Measurements from ENCODE around the gene SIN3A.
"Not testable (repeated sequence)": the region's sequence is repeated elsewhere in the genome, so short reads cannot be mapped to it uniquely, and the experiment has no call there.

The SIN3A gene

DNA sequence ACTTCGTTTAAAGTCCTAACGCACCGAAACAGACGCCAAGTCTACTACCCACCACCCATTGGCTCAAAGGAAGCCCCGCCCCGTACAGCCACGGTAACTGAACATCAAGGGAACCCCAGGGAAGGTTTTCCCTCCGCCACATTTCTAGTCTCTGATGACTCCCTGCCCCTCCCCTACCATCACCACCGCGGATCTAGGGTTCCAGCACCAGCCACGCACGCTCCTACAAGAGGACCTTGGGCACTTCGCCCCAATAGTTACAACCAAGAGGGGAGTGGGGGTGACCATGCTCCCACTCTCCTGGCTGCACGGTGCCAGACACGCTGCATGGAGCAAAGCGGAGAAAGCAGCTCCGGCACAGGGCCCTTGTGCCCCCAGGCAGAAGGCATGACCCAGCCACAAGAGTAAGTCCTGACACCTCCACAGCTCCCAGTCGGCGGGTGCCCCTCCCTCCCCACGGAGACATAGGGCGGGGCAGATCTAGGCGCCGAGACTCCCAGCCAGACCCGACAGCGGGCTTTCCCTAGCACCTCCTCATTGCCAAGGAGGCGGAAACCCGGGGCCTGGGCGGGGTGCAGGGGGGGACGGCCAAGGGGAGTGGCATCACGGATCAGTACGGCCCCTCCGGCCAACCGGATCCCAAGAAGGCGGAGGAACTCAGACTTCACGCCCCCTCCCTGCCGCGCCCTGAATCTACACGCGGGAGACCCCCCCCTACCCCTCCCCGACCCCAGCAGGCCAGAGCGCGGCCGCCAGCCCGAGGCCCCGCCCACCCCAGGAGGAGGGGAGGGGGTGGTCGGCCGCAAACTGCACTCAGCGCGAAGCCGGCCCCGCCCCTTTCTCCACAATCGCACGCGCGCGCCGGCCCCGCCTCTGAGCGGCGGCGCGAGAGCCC is 936 bp downstream of the SIN3A start:
- FAIRE-seq, result peak; percentile 40
- DNase-seq (ENCODE audit: low spot score), result peak; percentile 91

- no peak for FAIRE-seq
- DNase-seq (ENCODE audit: low spot score), result no peak
Measured at GRCh38 chr15:75449585-75450306, 1.7 kb downstream of the SIN3A start.

GRCh38 chr15:75448171-75448570 is 3.3 kb downstream of the SIN3A start:
- not testable (repeated sequence) for DNase-seq (ENCODE audit: low spot score); FAIRE-seq

DNA sequence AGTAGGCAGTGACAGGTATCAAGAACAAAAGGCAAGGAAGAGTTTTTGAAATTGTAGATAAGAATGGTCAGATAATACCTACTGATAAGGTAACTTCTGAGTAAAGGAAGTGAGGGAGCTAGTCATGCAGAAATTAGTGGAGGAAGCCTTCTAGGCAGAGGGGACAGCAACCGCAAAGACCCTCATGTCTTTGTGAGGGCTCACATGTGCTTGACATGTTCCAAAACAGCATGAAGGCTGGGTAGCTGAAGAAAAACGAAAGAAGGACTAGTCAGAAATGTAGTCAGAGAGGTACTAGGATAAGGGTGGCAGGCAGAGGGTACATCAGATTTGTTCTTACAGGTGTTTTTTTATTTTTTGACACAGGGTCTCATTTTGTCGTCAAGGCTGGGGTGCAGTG is 5.3 kb downstream of the SIN3A start:
- no peak for DNase-seq (ENCODE audit: low spot score)
- FAIRE-seq, result no peak

DNA sequence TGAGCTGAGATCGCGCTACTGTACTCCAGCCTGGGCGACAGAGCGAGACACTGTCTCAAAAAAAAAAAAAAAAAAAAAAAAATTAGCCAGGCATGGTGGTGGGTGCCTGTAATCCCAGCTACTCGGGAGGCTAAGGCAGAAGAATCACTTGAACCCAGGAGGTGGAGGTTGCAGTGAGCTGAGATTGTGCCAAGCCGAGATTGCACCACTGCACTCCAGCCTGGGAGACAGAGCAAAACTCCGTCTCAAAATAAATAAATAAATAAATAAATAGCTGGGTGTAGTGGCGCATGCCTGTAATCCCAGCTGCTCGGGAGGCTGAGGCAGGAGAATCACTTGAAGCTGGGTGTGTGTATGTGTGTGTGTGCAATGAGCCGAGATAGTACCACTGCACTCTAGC is 6.2 kb downstream of the SIN3A start:
- FAIRE-seq; DNase-seq (ENCODE audit: low spot score): not testable (repeated sequence)

DNA sequence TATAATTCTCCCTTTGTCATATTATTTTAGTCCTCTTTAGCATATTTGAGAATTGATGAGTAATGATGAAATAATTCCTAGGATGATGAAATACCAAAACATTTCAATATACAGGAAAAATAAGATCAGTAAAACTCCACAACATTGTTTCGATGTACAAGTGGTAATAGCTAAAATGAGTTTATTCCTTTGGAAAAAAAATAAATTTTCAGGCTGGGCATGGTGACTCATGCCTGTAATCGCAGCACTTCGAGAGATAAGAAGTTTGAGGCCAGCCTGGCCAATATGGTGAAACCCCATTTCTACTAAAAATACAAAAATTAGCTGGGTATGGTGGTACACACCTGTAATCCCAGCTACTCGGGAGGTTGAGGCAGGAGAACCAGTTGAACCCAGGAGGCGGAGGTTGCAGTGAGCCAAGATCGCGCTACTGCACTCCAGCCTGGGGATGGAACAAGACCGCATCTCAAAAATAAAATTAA is 7.5 kb downstream of the SIN3A start:
- DNase-seq (ENCODE audit: low spot score); FAIRE-seq: not testable (repeated sequence)

DNA sequence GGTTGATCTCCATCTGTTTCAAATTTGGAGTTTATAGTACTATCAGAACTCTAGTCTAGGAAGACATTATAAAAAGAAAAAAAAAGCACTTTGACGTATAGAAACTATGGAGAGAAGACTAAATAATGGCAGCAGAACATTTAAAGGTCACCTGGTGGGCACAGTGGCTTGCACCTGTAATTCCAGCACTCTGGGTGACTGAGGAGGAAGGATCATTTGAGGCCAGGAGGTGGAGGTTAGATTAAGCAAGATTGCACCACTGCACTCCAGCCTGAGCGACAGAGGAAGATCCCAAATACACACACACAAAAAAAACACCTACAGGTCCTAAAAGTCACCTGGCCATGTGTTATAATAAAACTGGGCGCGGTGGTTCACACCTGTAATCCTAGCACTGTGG is 13.8 kb downstream of the SIN3A start:
- FAIRE-seq (no peak), DNase-seq (ENCODE audit: low spot score) (no peak)

GRCh38 chr15:75436881-75437280 is 14.6 kb downstream of the SIN3A start:
- no peak for FAIRE-seq
- no peak for DNase-seq (ENCODE audit: low spot score)

DNA sequence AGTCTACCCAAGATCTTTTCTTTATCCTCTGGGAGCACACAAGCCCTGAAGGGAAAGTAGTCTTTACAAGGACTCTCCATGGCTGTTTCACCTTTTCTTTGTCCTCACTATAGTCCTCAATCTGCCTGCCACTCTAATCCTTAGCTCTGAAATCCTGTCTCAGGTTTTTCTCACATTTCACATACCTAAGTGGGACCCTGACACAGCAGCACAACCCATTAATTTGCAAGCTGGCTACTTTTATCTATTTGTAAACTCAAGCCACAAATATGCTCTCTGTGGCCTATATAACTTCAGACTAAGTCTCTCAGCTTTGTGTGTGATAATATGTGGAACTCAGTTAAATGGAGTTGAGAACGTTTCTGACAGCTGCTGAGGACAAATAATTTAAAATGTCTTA is 19.8 kb downstream of the SIN3A start:
- FAIRE-seq (no peak), DNase-seq (ENCODE audit: low spot score) (no peak)

DNA sequence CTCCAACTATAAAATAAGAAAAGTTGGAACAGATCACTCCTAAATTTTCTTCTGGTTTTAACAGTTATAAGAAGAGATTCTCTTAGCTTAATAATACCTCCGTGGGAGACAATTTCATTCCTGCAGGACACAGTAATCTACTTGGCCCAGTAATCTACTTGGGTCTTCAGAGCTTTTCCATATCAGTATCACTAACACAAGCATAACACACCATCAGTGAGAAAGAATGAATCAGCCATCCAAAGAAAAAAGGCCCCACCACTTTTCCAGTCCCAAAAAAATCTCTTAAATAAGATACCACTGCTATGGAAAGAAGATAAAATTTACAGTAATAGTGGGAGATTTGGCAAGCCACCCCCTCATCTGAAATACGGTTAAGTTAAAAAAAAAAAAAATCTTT is 20.2 kb downstream of the SIN3A start:
- FAIRE-seq (no peak), DNase-seq (ENCODE audit: low spot score) (no peak)

GRCh38 chr15:75430259-75430658 is 21.2 kb downstream of the SIN3A start:
- DNase-seq (ENCODE audit: low spot score) (no peak), FAIRE-seq (no peak)

DNA sequence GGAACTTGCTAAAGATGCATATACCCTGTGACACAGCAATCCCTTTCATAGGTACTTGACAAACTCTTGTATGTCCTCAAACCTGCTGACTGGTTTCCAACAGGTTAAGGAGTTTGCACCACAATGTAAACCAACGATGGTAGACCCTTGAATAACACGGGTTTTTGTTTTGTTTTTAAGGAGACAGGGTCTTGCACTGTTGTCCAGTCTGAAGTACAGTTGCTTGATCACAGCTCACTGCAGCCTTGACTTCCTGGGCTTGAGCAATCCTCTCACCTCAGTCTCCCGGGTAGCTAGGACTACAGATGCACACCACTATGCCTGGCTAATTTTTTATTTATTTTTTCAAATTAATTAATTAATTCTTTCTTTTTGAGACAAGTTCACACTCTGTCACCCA is 23.3 kb downstream of the SIN3A start:
- DNase-seq (ENCODE audit: low spot score) (no peak), FAIRE-seq (no peak)

GRCh38 chr15:75425966-75426500 is 25.5 kb downstream of the SIN3A start:
- FAIRE-seq (no peak), DNase-seq (ENCODE audit: low spot score) (no peak)

- FAIRE-seq (no peak), DNase-seq (ENCODE audit: low spot score) (no peak)
Measured at GRCh38 chr15:75422554-75422953, 28.9 kb downstream of the SIN3A start.

- DNase-seq (ENCODE audit: low spot score), result no peak
- no peak for FAIRE-seq
Measured at GRCh38 chr15:75420698-75421097, 30.8 kb downstream of the SIN3A start.

DNA sequence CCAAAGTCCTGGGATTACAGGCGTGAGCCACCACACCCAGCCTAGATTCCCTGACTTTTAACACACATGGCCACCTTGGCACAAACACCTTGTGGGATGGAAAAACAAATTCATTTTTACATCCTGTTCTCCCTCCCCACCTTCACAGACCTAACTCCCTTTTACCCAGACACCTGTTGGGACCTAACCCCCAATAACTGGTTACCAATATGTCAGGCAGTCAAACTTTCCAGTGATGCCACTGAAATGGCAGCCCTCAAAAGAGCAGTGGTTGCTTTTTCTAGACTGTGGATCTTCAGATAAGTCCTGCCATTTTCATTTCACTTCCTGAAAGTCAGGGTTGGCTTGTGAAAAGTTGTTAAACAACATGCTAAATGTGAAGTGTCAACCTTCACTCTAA is 34.9 kb downstream of the SIN3A start:
- no peak for FAIRE-seq
- no peak for DNase-seq (ENCODE audit: low spot score)

DNA sequence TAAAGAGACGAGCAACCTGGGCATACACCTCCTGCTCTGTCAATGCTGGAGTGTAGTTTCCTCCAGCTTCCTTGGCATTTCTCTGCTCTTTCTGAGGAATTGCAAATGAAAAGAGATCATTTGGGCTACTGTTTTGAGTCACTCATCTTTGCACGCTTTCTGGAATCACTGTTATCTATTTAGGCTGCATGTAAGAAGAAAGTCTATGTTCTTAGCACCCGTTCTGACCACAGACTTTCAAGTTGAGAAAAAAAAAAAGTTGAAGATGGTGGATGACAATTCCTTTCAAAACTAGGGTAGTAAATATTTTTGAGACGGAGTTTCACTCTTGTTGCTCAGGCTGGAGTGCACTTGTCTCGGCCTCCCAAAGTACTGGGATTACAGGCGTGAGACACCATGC is 41.3 kb downstream of the SIN3A start:
- DNase-seq (ENCODE audit: low spot score), result no peak
- FAIRE-seq, result no peak

- no peak for FAIRE-seq
- DNase-seq (ENCODE audit: low spot score), result no peak
Measured at GRCh38 chr15:75407083-75407482, 44.4 kb downstream of the SIN3A start.

- DNase-seq (ENCODE audit: low spot score) (no peak), FAIRE-seq (no peak)
Measured at GRCh38 chr15:75403892-75404291, 47.6 kb downstream of the SIN3A start.

GRCh38 chr15:75397494-75397893 is 54.0 kb downstream of the SIN3A start:
- DNase-seq (ENCODE audit: low spot score) (no peak), FAIRE-seq (no peak)

DNA sequence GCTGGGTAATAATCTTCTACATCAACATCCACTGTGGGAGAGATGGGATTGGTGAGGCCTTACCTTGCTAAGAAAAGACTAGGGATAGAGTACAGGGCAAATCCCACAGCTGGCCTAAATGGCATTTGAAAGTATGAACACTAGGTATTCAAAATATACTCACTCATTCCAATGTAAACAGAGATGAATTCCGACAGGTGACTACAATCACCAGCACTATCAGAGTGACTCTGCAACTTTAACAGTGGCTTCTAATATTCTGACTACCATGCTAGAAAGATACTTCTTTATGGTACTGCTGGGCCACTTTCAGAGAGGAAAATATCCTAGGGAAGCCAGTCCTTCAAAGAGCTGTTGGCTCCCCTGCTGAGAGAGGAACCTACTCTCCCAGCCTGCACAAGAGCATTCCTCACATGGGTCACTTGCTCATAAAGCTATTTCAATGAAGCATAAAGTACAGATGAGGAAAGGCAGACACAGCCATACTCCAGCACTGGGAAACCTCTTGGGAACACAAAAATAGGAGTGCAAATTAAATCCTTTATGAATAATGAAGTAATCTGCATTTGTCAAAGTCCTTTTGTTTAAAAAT is 61.6 kb downstream of the SIN3A start:
- no peak for FAIRE-seq

GRCh38 chr15:75383986-75384385 is 67.5 kb downstream of the SIN3A start:
- FAIRE-seq, result not testable (repeated sequence)

More for the DNA sequence above, 61.6 kb downstream of the SIN3A start:
- DNase-seq (ENCODE audit: low spot score), result no peak

More at GRCh38 chr15:75383986-75384385, 67.5 kb downstream of the SIN3A start:
- DNase-seq (ENCODE audit: low spot score), result not testable (repeated sequence)
